SK-N-SH (cell line): ENCODE results near the gene PHTF1. TPM values are rescaled to one million over a fixed set of nuclear protein-coding genes. Genes with fewer than 3 reads are reported as not detected.

Source experiments
- CTCF ChIA-PET: fragments of 300-600, 350-600 bp; formaldehyde crosslinking; extraction: SDS; loops from one replicate; lab custom pipeline; 2021; lab: Yijun Ruan, JAX
- POLR2A ChIA-PET: fragments of 350-600 bp; sonication (Branson Sonifier 250); formaldehyde crosslinking; extraction: SDS; loops from one replicate; lab custom pipeline; 2020; ENCODE audit warnings: antibody characterized with exemption, inconsistent platforms; lab: Yijun Ruan, JAX
- DNase-seq: peaks from one replicate; pipeline ENCODE4 v3.0.0; 2012
- H2AFZ ChIP-seq: fragments of 200-600 bp; sonication (generic); 2 replicates; pipeline ENCODE4 v1.8.1; 2016; ENCODE audit warnings: antibody characterized with exemption, mild to moderate bottlenecking, low read depth
- H3F3A ChIP-seq: fragments of 200-600 bp; sonication (generic); replicated peaks from 2 replicates; pipeline ENCODE3; 2016; ENCODE audit warnings: antibody characterized with exemption, mild to moderate bottlenecking; ENCODE audit not compliant: insufficient read depth
- H3K27ac ChIP-seq, 2 experiments: fragments of 200-500 bp in 1 of 2; fragments of 200-600 bp in 1 of 2; sonication (Bioruptor generic) in 1 of 2; sonication (generic), shearing (Covaris generic) in 1 of 2; 2 replicates each; pipeline versions ENCODE4 v1.5.1 to v1.6.1; 2014 to 2016; ENCODE audit warnings: low read depth in 2 of 2, inconsistent platforms in 1 of 2, low read length in 1 of 2, mild to moderate bottlenecking in 1 of 2, mixed read lengths in 1 of 2
- H3K27me3 ChIP-seq: fragments of 200-600 bp; sonication (generic), shearing (Covaris generic); 2 replicates; pipeline ENCODE4 v1.6.1; 2016; ENCODE audit warnings: mixed run types; ENCODE audit not compliant: insufficient read depth
- H3K36me3 ChIP-seq, 2 experiments: fragments of 200-500 bp in 1 of 2; fragments of 200-600 bp in 1 of 2; sonication (Bioruptor generic) in 1 of 2; sonication (generic) in 1 of 2; replicated peaks in 1 of 2; 2 replicates each; pipeline versions ENCODE3 to v1.5.1; 2014 to 2016; ENCODE audit warnings: low read length in 1 of 2, mild to moderate bottlenecking in 1 of 2; ENCODE audit not compliant: insufficient read depth in 2 of 2, control insufficient read depth in 1 of 2
- H3K4me1 ChIP-seq, 2 experiments: fragments of 200-500 bp in 1 of 2; fragments of 200-600 bp in 1 of 2; sonication (Bioruptor generic) in 1 of 2; sonication (generic), shearing (Covaris generic) in 1 of 2; 2 replicates each; pipeline versions ENCODE4 v1.5.1 to v1.6.1; 2014 to 2016; ENCODE audit warnings: low read depth in 1 of 2, low read length in 1 of 2, mixed run types in 1 of 2; ENCODE audit not compliant: insufficient read depth in 2 of 2, control insufficient read depth in 1 of 2
- H3K4me2 ChIP-seq: fragments of 200-600 bp; sonication (generic), shearing (Covaris generic); 2 replicates; pipeline ENCODE4 v1.6.1; 2017; ENCODE audit warnings: mixed run types
- H3K4me3 ChIP-seq, 2 experiments: fragments of 200-500 bp in 1 of 2; fragments of 200-600 bp in 1 of 2; sonication (Bioruptor generic) in 1 of 2; sonication (generic), shearing (Covaris generic) in 1 of 2; 2 replicates each; pipeline versions ENCODE4 v1.5.1 to v1.8.1; 2014 to 2016; ENCODE audit warnings: low read depth in 2 of 2, inconsistent platforms in 1 of 2, low read length in 1 of 2, mild to moderate bottlenecking in 1 of 2, mixed read lengths in 1 of 2, moderate library complexity in 1 of 2
- H3K79me2 ChIP-seq: fragments of 200-600 bp; sonication (generic); 2 replicates; pipeline ENCODE4 v1.8.1; 2017; ENCODE audit warnings: mild to moderate bottlenecking; ENCODE audit not compliant: insufficient read depth
- H3K9ac ChIP-seq: fragments of 200-600 bp; sonication (generic); 2 replicates; pipeline ENCODE4 v1.6.1; 2017; ENCODE audit warnings: mixed run types
- H3K9me2 ChIP-seq: fragments of 200-600 bp; sonication (generic); 2 replicates; pipeline ENCODE4 v1.6.1; 2017; ENCODE audit warnings: mixed run types
- H3K9me3 ChIP-seq: fragments of 200-600 bp; sonication (generic); 2 replicates; pipeline ENCODE4 v1.6.1; 2017; ENCODE audit warnings: mixed run types, mild to moderate bottlenecking, moderate library complexity
- H4K20me1 ChIP-seq: fragments of 200-600 bp; sonication (generic); 2 replicates; pipeline ENCODE4 v1.6.1; 2017; ENCODE audit warnings: mild to moderate bottlenecking, mixed run types; ENCODE audit not compliant: insufficient read depth
- ELF1 ChIP-seq: IDR thresholded peaks from 2 replicates; pipeline ENCODE4 v1.4.0; 2012
- FOXJ3 ChIP-seq: sonication (generic); formaldehyde crosslinking; IDR thresholded peaks from 2 replicates; pipeline ENCODE4 v1.5.1; 2020; ENCODE audit warnings: mild to moderate bottlenecking, missing genetic modification reagents
- MAX ChIP-seq: IDR thresholded peaks from 2 replicates; pipeline ENCODE4 v1.4.0; 2012; ENCODE audit warnings: low read depth
- NRF1 ChIP-seq: IDR thresholded peaks from 2 replicates; pipeline ENCODE4 v1.6.1; 2012; ENCODE audit warnings: low read depth, mild to moderate bottlenecking, low read length
- SIN3A ChIP-seq: IDR thresholded peaks from 2 replicates; pipeline ENCODE4 v1.6.1; 2012; ENCODE audit warnings: low read depth, mild to moderate bottlenecking, low read length, moderate library complexity, borderline replicate concordance
- USF2 ChIP-seq: fragments of 150-350 bp; IDR thresholded peaks from 2 replicates; pipeline ENCODE4 v1.6.1; 2017; ENCODE audit warnings: antibody characterized with exemption, low read length, low read depth, borderline replicate concordance
- WGBS: methylation state at CpG from one replicate; pipeline ENCODE4 v1.1.6; 2017; ENCODE audit warnings: low lambda C conversion rate; 5-methylcytosine and 5-hydroxymethylcytosine counted together
- polyA plus RNA-seq, 3 experiments: library from polyadenylated mRNA; depleted of rRNA; stranded (reverse); fragments of >200 nt; gene quantifications; 2 replicates each; pipeline ENCODE4 v1.2.3, GENCODE V29; 2012
- TF ChIP-seq, protein P1 (sequence below): IDR thresholded peaks from 2 replicates; pipeline ENCODE4; 2012
- TF ChIP-seq, protein P2 (sequence below): IDR thresholded peaks from 2 replicates; pipeline ENCODE4 v1.4.0; 2012; ENCODE audit warnings: low read depth, borderline replicate concordance
- TF ChIP-seq, protein P3 (sequence below): IDR thresholded peaks from 2 replicates; pipeline ENCODE4 v1.6.1; 2012; ENCODE audit warnings: mild to moderate bottlenecking, low read depth, low read length, moderate library complexity
- TF ChIP-seq, protein P4 (sequence below): fragments of 200-600 bp; sonication (generic); IDR thresholded peaks from 2 replicates; pipeline ENCODE4 v1.6.1; 2017; ENCODE audit warnings: antibody characterized with exemption, mild to moderate bottlenecking, moderate library complexity

The PHTF1 gene
- polyA plus RNA-seq, 1 of the 3 experiments (the other 2 are of a cell fraction): 10.8 TPM

GRCh38 chr1:113805256-113805531 is 45.9 kb upstream of the PHTF1 start:
- 93% methylated on average over 6 of the region's 6 CpGs for WGBS
- no peaks in the 10 kb centered on the region for H3K9me2 ChIP-seq
- H3K9me3 ChIP-seq: no peaks in the 10 kb centered on the region
- H3K4me3 ChIP-seq: no peak overlapping the region
- POLR2A ChIA-PET: no interaction called here
- peaks cover 7 to 23% of the 10 kb centered on the region in 2 experiments; a peak in 2 of 4 replicates for H3K4me1 ChIP-seq
- H3K27me3 ChIP-seq: no peaks in the 10 kb centered on the region
- peaks cover 100% of the 10 kb centered on the region for H3K79me2 ChIP-seq
- no peaks in the 10 kb centered on the region for H3K36me3 ChIP-seq
- no peak overlapping the region for H3K9ac ChIP-seq
- peaks cover 21% of the 10 kb centered on the region for H3F3A ChIP-seq
- peaks cover 24% of the 10 kb centered on the region; the same call in 1 of the 2 replicates for H4K20me1 ChIP-seq
- CTCF ChIA-PET: interaction anchor here (0.8 to 2.1 kb wide), 2 partner anchors 20 to 732 kb away, joined by 3 to 5 read pairs; partner anchors contain the start of gene LRIG2
- no peak overlapping the region for H3K27ac ChIP-seq
- no peak overlapping the region for H3K4me2 ChIP-seq
- no peak overlapping the region for H2AFZ ChIP-seq
- no peak for DNase-seq
- TF ChIP-seq, protein P1, sequence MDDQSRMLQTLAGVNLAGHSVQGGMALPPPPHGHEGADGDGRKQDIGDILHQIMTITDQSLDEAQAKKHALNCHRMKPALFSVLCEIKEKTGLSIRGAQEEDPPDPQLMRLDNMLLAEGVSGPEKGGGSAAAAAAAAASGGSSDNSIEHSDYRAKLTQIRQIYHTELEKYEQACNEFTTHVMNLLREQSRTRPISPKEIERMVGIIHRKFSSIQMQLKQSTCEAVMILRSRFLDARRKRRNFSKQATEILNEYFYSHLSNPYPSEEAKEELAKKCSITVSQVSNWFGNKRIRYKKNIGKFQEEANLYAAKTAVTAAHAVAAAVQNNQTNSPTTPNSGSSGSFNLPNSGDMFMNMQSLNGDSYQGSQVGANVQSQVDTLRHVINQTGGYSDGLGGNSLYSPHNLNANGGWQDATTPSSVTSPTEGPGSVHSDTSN: no peak
- no peak for TF ChIP-seq ELF1
- TF ChIP-seq NRF1: no peak
- TF ChIP-seq USF2: no peak
- TF ChIP-seq SIN3A: no peak
- TF ChIP-seq, protein P2, sequence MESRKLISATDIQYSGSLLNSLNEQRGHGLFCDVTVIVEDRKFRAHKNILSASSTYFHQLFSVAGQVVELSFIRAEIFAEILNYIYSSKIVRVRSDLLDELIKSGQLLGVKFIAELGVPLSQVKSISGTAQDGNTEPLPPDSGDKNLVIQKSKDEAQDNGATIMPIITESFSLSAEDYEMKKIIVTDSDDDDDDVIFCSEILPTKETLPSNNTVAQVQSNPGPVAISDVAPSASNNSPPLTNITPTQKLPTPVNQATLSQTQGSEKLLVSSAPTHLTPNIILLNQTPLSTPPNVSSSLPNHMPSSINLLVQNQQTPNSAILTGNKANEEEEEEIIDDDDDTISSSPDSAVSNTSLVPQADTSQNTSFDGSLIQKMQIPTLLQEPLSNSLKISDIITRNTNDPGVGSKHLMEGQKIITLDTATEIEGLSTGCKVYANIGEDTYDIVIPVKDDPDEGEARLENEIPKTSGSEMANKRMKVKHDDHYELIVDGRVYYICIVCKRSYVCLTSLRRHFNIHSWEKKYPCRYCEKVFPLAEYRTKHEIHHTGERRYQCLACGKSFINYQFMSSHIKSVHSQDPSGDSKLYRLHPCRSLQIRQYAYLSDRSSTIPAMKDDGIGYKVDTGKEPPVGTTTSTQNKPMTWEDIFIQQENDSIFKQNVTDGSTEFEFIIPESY: no peak
- TF ChIP-seq, protein P3, sequence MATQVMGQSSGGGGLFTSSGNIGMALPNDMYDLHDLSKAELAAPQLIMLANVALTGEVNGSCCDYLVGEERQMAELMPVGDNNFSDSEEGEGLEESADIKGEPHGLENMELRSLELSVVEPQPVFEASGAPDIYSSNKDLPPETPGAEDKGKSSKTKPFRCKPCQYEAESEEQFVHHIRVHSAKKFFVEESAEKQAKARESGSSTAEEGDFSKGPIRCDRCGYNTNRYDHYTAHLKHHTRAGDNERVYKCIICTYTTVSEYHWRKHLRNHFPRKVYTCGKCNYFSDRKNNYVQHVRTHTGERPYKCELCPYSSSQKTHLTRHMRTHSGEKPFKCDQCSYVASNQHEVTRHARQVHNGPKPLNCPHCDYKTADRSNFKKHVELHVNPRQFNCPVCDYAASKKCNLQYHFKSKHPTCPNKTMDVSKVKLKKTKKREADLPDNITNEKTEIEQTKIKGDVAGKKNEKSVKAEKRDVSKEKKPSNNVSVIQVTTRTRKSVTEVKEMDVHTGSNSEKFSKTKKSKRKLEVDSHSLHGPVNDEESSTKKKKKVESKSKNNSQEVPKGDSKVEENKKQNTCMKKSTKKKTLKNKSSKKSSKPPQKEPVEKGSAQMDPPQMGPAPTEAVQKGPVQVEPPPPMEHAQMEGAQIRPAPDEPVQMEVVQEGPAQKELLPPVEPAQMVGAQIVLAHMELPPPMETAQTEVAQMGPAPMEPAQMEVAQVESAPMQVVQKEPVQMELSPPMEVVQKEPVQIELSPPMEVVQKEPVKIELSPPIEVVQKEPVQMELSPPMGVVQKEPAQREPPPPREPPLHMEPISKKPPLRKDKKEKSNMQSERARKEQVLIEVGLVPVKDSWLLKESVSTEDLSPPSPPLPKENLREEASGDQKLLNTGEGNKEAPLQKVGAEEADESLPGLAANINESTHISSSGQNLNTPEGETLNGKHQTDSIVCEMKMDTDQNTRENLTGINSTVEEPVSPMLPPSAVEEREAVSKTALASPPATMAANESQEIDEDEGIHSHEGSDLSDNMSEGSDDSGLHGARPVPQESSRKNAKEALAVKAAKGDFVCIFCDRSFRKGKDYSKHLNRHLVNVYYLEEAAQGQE: no peak
- no peak for TF ChIP-seq MAX
- TF ChIP-seq, protein P4, sequence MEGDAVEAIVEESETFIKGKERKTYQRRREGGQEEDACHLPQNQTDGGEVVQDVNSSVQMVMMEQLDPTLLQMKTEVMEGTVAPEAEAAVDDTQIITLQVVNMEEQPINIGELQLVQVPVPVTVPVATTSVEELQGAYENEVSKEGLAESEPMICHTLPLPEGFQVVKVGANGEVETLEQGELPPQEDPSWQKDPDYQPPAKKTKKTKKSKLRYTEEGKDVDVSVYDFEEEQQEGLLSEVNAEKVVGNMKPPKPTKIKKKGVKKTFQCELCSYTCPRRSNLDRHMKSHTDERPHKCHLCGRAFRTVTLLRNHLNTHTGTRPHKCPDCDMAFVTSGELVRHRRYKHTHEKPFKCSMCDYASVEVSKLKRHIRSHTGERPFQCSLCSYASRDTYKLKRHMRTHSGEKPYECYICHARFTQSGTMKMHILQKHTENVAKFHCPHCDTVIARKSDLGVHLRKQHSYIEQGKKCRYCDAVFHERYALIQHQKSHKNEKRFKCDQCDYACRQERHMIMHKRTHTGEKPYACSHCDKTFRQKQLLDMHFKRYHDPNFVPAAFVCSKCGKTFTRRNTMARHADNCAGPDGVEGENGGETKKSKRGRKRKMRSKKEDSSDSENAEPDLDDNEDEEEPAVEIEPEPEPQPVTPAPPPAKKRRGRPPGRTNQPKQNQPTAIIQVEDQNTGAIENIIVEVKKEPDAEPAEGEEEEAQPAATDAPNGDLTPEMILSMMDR: no peak
- TF ChIP-seq FOXJ3 (CRISPR knock-in tag): no peak
